ENCODE data around the gene SLC7A1. TPM values are rescaled to one million over a fixed set of nuclear protein-coding genes. Genes with fewer than 3 reads are reported as not detected.

The SLC7A1 gene
- total and polyA plus RNA-seq, 2 donors (not counting 1 experiment from before 2014, with no cell fraction given): 15.4 to 26.6 TPM

GRCh38 chr13:29569253-29570050, 26.0 kb downstream of the SLC7A1 start:
- peak in 1 of 2 donors; percentile 49 for DNase-seq (ENCODE audit: low read depth in 2 of 2)
- Histone ChIP-seq H3K27me3 (ENCODE audit: control insufficient read depth, insufficient read depth, low read length) (no peaks in the 10 kb centered on the region), H3K9ac (ENCODE audit: insufficient read depth, low read length) (no peak overlapping the region), H3K27ac (ENCODE audit: insufficient read depth, low read length) (no peak overlapping the region), H3K36me3 (ENCODE audit: control insufficient read depth, insufficient read depth, low read length) (no peaks in the 10 kb centered on the region), H3K4me1 (ENCODE audit: control insufficient read depth, extremely low read depth, insufficient read depth, low read length) (peaks cover 2% of the 10 kb centered on the region), H3K9me3 (ENCODE audit: control insufficient read depth, insufficient read depth, low read depth, low read length) (no peaks in the 10 kb centered on the region), H3K4me2 (ENCODE audit: extremely low read depth, insufficient read depth, low read length) (no peak overlapping the region), H4K20me1 (ENCODE audit: control insufficient read depth, extremely low read depth, insufficient read depth, low read length) (no peaks in the 10 kb centered on the region), H3K4me3 (replicated peaks in 1 of 4; ENCODE audit: control extremely low read depth in 1 of 4, insufficient read depth in 1 of 4, low read depth in 3 of 4, low read length in 4 of 4) (no peak overlapping the region), H2AFZ (ENCODE audit: low read length) (no peak overlapping the region), H3K79me2 (ENCODE audit: control insufficient read depth, insufficient read depth, low read length) (peaks cover 84% of the 10 kb centered on the region)
- no peak for TF ChIP-seq EZH2 (IDR thresholded peaks at IDR 0.05; ENCODE audit: low read length, missing control alignments)
- TF ChIP-seq, protein P1, sequence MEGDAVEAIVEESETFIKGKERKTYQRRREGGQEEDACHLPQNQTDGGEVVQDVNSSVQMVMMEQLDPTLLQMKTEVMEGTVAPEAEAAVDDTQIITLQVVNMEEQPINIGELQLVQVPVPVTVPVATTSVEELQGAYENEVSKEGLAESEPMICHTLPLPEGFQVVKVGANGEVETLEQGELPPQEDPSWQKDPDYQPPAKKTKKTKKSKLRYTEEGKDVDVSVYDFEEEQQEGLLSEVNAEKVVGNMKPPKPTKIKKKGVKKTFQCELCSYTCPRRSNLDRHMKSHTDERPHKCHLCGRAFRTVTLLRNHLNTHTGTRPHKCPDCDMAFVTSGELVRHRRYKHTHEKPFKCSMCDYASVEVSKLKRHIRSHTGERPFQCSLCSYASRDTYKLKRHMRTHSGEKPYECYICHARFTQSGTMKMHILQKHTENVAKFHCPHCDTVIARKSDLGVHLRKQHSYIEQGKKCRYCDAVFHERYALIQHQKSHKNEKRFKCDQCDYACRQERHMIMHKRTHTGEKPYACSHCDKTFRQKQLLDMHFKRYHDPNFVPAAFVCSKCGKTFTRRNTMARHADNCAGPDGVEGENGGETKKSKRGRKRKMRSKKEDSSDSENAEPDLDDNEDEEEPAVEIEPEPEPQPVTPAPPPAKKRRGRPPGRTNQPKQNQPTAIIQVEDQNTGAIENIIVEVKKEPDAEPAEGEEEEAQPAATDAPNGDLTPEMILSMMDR (conservative IDR thresholded peaks at IDR 0.05 in 1 of 2, IDR thresholded peaks at IDR 0.05 in 1 of 2; ENCODE audit: low read depth in 1 of 2, low read length in 2 of 2): no peak

DNA sequence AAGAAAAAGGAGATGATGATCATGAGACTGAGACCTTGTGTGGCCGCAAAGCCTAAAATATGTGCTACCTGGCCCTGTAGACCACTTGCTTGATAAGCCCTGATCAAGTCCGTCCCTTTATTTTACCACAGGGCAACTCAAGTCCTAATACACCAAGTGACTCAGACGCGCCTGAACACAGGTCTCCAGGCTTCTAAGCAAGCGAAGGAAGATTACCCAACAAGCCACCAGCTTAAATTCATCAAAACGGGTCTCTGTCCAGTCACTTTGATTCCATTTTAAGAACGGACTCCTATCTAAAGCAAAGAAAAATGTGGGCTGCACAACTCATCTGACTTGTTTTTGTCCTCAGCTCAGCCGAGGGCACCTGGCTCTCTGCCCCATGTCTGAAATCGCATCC, 26.8 kb downstream of the SLC7A1 start:
- peaks cover 2% of the 10 kb centered on the region for H3K4me1 ChIP-seq (ENCODE audit: control insufficient read depth, extremely low read depth, insufficient read depth, low read length)
- H2AFZ ChIP-seq (ENCODE audit: low read length): no peak overlapping the region
- DNase-seq (ENCODE audit: low read depth in 2 of 2): peak in 1 of 2 donors; percentile 58
- no peaks in the 10 kb centered on the region for H3K27me3 ChIP-seq (ENCODE audit: control insufficient read depth, insufficient read depth, low read length)
- H3K36me3 ChIP-seq (ENCODE audit: control insufficient read depth, insufficient read depth, low read length): no peaks in the 10 kb centered on the region
- no peak overlapping the region for H3K9ac ChIP-seq (ENCODE audit: insufficient read depth, low read length)
- no peak overlapping the region for H3K4me2 ChIP-seq (ENCODE audit: extremely low read depth, insufficient read depth, low read length)
- H4K20me1 ChIP-seq (ENCODE audit: control insufficient read depth, extremely low read depth, insufficient read depth, low read length): no peaks in the 10 kb centered on the region
- TF ChIP-seq, protein P1 (conservative IDR thresholded peaks at IDR 0.05 in 1 of 2, IDR thresholded peaks at IDR 0.05 in 1 of 2; ENCODE audit: low read depth in 1 of 2, low read length in 2 of 2): no peak
- no peak for TF ChIP-seq EZH2 (IDR thresholded peaks at IDR 0.05; ENCODE audit: low read length, missing control alignments)
- no peak overlapping the region for H3K27ac ChIP-seq (ENCODE audit: insufficient read depth, low read length)
- peaks cover 84% of the 10 kb centered on the region for H3K79me2 ChIP-seq (ENCODE audit: control insufficient read depth, insufficient read depth, low read length)
- no peaks in the 10 kb centered on the region for H3K9me3 ChIP-seq (ENCODE audit: control insufficient read depth, insufficient read depth, low read depth, low read length)
- no peak overlapping the region for H3K4me3 ChIP-seq (replicated peaks in 1 of 4; ENCODE audit: control extremely low read depth in 1 of 4, insufficient read depth in 1 of 4, low read depth in 3 of 4, low read length in 4 of 4)

DNA sequence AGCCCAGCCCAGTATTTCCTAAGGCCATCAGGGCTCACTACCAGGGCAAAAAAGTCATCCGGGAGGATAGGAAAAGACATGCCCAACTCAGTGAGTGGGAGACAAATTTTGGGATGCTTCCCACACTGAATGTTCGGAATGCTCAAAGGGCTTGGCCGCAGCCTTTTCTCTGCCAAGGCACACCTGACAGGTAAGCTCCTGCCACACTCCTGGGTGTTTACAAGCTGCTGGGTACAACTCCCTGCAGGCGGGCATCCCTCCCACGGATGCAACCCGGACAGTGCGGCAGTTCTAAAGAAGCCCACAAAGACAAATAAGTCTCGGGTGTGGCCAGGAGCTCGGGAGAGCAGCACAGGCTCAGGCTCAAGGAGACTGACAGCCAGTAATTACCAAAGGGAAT, 28.1 kb downstream of the SLC7A1 start:
- H3K4me3 ChIP-seq (replicated peaks in 1 of 4; ENCODE audit: control extremely low read depth in 1 of 4, insufficient read depth in 1 of 4, low read depth in 3 of 4, low read length in 4 of 4): no peak overlapping the region
- H3K79me2 ChIP-seq (ENCODE audit: control insufficient read depth, insufficient read depth, low read length): peaks cover 80% of the 10 kb centered on the region
- no peak overlapping the region for H3K4me2 ChIP-seq (ENCODE audit: extremely low read depth, insufficient read depth, low read length)
- TF ChIP-seq, protein P1 (conservative IDR thresholded peaks at IDR 0.05 in 1 of 2, IDR thresholded peaks at IDR 0.05 in 1 of 2; ENCODE audit: low read depth in 1 of 2, low read length in 2 of 2): no peak
- TF ChIP-seq EZH2 (IDR thresholded peaks at IDR 0.05; ENCODE audit: low read length, missing control alignments): no peak
- H4K20me1 ChIP-seq (ENCODE audit: control insufficient read depth, extremely low read depth, insufficient read depth, low read length): no peaks in the 10 kb centered on the region
- DNase-seq (ENCODE audit: low read depth in 2 of 2): no peak
- no peak overlapping the region for H3K9ac ChIP-seq (ENCODE audit: insufficient read depth, low read length)
- no peaks in the 10 kb centered on the region for H3K27me3 ChIP-seq (ENCODE audit: control insufficient read depth, insufficient read depth, low read length)
- no peak overlapping the region for H2AFZ ChIP-seq (ENCODE audit: low read length)
- H3K9me3 ChIP-seq (ENCODE audit: control insufficient read depth, insufficient read depth, low read depth, low read length): no peaks in the 10 kb centered on the region
- H3K27ac ChIP-seq (ENCODE audit: insufficient read depth, low read length): no peak overlapping the region
- no peaks in the 10 kb centered on the region for H3K4me1 ChIP-seq (ENCODE audit: control insufficient read depth, extremely low read depth, insufficient read depth, low read length)
- no peaks in the 10 kb centered on the region for H3K36me3 ChIP-seq (ENCODE audit: control insufficient read depth, insufficient read depth, low read length)

All from fibroblast of lung (primary cell).